Peyer's patch (tissue), 4 donors: Measurements from ENCODE around the gene ADAM12.

Experiments
- POLR2A ChIP-seq, 2 donors: fragments of 450-650 bp; IDR thresholded peaks; one replicate each; pipeline ENCODE4 v1.5.1; 2017; ENCODE audit warnings: antibody characterized with exemption in 2 of 2, mild to moderate bottlenecking in 2 of 2, moderate library complexity in 2 of 2
- TF ChIP-seq, protein P1 (sequence below), 6 experiments: fragments of 450-650 bp in 4 of 6; fragments of 200-600 bp in 2 of 6; sonication (generic) in 1 of 6; IDR thresholded peaks; one replicate each; pipeline ENCODE4 v1.5.1; 2017 to 2019; ENCODE audit warnings: antibody characterized with exemption in 6 of 6, mild to moderate bottlenecking in 3 of 6, moderate library complexity in 1 of 6

DNA sequence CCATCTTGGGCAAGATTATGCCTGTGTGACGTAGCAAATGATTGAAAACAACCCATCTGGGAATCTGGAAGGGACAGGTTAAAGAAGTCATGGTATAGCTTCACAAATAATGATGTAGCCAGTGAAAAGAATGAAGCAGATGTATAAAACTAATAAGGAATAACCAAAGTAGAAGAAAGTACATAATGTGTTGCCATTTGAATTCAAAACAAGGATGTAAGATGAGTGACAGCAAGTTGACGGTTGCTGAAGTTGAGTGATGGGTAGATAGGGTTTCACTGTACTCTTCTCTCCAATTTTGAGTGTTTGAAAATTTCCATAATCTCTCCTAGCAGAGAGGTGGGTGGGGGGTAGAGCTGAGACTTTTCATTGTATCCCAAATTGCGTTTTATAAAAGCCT, 358.3 kb downstream of the ADAM12 start:
- TF ChIP-seq, protein P1, sequence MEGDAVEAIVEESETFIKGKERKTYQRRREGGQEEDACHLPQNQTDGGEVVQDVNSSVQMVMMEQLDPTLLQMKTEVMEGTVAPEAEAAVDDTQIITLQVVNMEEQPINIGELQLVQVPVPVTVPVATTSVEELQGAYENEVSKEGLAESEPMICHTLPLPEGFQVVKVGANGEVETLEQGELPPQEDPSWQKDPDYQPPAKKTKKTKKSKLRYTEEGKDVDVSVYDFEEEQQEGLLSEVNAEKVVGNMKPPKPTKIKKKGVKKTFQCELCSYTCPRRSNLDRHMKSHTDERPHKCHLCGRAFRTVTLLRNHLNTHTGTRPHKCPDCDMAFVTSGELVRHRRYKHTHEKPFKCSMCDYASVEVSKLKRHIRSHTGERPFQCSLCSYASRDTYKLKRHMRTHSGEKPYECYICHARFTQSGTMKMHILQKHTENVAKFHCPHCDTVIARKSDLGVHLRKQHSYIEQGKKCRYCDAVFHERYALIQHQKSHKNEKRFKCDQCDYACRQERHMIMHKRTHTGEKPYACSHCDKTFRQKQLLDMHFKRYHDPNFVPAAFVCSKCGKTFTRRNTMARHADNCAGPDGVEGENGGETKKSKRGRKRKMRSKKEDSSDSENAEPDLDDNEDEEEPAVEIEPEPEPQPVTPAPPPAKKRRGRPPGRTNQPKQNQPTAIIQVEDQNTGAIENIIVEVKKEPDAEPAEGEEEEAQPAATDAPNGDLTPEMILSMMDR (IDR thresholded peaks at IDR 0.05) = no peak
- TF ChIP-seq POLR2A (IDR thresholded peaks at IDR 0.05) = no peak
